ENCODE measurements around the gene DCAKD.

GRCh38 chr17:45088741-45089140, 37.3 kb upstream of the DCAKD start:
- TF ChIP-seq CTCF (IDR thresholded peaks at IDR 0.05) (no peak), POLR2A (IDR thresholded peaks at IDR 0.05) (no peak)
